ENCODE data around the gene THADA. TPM values are rescaled to one million over a fixed set of nuclear protein-coding genes. Genes with fewer than 3 reads are reported as not detected.

The THADA gene
- total and polyA plus RNA-seq, 2 donors (not counting 3 experiments of a cell fraction or from before 2014, with no cell fraction given): 22.6 to 25.3 TPM

DNA sequence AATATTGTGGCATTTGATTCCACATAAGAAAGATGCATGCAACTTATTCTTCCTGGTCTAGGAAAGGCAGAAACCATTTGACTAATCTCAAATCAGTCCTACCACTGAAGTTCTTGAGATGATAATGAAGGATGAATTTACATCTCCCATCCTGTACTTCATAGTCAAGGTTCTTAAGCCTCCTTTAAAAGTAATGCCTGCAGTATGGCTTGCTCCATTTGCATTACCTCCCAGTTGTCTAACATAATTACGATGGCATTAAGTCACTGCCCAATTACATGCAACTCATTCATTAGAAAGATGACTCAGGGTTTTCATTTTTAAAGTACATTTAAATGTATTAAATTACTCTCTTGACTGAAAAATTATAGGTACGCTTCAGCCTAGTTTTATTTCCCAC, 32.2 kb downstream of the THADA start:
- no peaks in the 10 kb centered on the region for H3K27me3 ChIP-seq (ENCODE audit: control insufficient read depth in 2 of 2, insufficient read depth in 2 of 2, low read length in 2 of 2)
- intact Hi-C loops (cut with micrococcal nuclease) (no loop called here), dilution Hi-C loops (cut with MboI; ENCODE audit: extremely low pct_ligation_motif_present, low sequenced_read_pairs) (no loop called here)
- H3K9me1 ChIP-seq (replicated peaks; ENCODE audit: control insufficient read depth, extremely low read depth, insufficient read depth, low read length): no peaks in the 10 kb centered on the region
- no peak overlapping the region for H2AFZ ChIP-seq (ENCODE audit: low read depth, low read length)
- H3K9ac ChIP-seq (replicated peaks; ENCODE audit: extremely low read depth, insufficient read depth, low read length): no peak overlapping the region
- no peak overlapping the region for H3K27ac ChIP-seq (ENCODE audit: insufficient read depth, low read depth, low read length)
- no peaks in the 10 kb centered on the region for H3K4me1 ChIP-seq (ENCODE audit: control insufficient read depth, extremely low read depth, insufficient read depth, low read length)
- H3K4me3 ChIP-seq (replicated peaks in 1 of 3; ENCODE audit: insufficient read depth in 1 of 3, low read depth in 1 of 3, low read length in 3 of 3): no peak overlapping the region
- H3K4me2 ChIP-seq (ENCODE audit: insufficient read depth, low read length): no peak overlapping the region
- DNase-seq (ENCODE audit: low read depth, low spot score) (no peak), FAIRE-seq (no peak)
- TF ChIP-seq FOS (IDR thresholded peaks at IDR 0.05; ENCODE audit: borderline replicate concordance, insufficient read depth, low read length) (no peak), EZH2 (IDR thresholded peaks at IDR 0.05; ENCODE audit: borderline replicate concordance, low read depth, low read length, severe bottlenecking) (no peak), GATA2 (IDR thresholded peaks at IDR 0.05; ENCODE audit: insufficient read depth, insufficient read length, low read depth, low read length) (no peak), POLR2AphosphoS5 (IDR thresholded peaks at IDR 0.05; ENCODE audit: insufficient read depth, low read depth, low read length) (no peak), MYC (IDR thresholded peaks at IDR 0.05; ENCODE audit: low read depth, low read length) (no peak), JUN (IDR thresholded peaks at IDR 0.05; ENCODE audit: borderline replicate concordance, insufficient read depth, insufficient read length, low read depth) (no peak), POLR2A (IDR thresholded peaks at IDR 0.05; ENCODE audit: low read depth, low read length) (no peak)
- TF ChIP-seq, protein P1, sequence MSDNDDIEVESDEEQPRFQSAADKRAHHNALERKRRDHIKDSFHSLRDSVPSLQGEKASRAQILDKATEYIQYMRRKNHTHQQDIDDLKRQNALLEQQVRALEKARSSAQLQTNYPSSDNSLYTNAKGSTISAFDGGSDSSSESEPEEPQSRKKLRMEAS (IDR thresholded peaks at IDR 0.05; ENCODE audit: insufficient read depth, insufficient read length): no peak
- TF ChIP-seq, protein P2, sequence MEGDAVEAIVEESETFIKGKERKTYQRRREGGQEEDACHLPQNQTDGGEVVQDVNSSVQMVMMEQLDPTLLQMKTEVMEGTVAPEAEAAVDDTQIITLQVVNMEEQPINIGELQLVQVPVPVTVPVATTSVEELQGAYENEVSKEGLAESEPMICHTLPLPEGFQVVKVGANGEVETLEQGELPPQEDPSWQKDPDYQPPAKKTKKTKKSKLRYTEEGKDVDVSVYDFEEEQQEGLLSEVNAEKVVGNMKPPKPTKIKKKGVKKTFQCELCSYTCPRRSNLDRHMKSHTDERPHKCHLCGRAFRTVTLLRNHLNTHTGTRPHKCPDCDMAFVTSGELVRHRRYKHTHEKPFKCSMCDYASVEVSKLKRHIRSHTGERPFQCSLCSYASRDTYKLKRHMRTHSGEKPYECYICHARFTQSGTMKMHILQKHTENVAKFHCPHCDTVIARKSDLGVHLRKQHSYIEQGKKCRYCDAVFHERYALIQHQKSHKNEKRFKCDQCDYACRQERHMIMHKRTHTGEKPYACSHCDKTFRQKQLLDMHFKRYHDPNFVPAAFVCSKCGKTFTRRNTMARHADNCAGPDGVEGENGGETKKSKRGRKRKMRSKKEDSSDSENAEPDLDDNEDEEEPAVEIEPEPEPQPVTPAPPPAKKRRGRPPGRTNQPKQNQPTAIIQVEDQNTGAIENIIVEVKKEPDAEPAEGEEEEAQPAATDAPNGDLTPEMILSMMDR (IDR thresholded peaks at IDR 0.05; ENCODE audit: extremely low read depth in 1 of 2, insufficient read depth in 1 of 2, low read depth in 1 of 2, low read length in 2 of 2): no peak
- ChIA-PET CTCF (interaction anchor here (0.5 to 0.9 kb wide), 2 partner anchors 15 to 16 kb away, joined by 3 read pairs; no protein-coding TSS in a partner anchor), POLR2A (no interaction called here)
- H3K79me2 ChIP-seq (ENCODE audit: control insufficient read depth, insufficient read depth, low read length): no peaks in the 10 kb centered on the region
- peaks cover 5% of the 10 kb centered on the region in 2 experiments for H3K36me3 ChIP-seq (ENCODE audit: control insufficient read depth in 2 of 2, extremely low read depth in 1 of 2, insufficient read depth in 2 of 2, low read length in 2 of 2)
- no peaks in the 10 kb centered on the region for H4K20me1 ChIP-seq (replicated peaks; ENCODE audit: control insufficient read depth, extremely low read depth, insufficient read depth, low read length)
- BruUV-seq (replicated peaks): no TSS peak
- H3K9me3 ChIP-seq (replicated peaks; ENCODE audit: control insufficient read depth, insufficient read depth, low read length): no peaks in the 10 kb centered on the region

Data from endothelial cell of umbilical vein (primary cell).